ENCODE data around the gene ONECUT1. TPM values are rescaled to one million over a fixed set of nuclear protein-coding genes. Genes with fewer than 3 reads are reported as not detected.

Gene ONECUT1
- total and polyA plus RNA-seq, 9 donors: 0.28 TPM; not detected in 8

GRCh38 chr15:52751522-52751921, 38.6 kb downstream of the ONECUT1 start:
- H3K4me3 ChIP-seq: no peak overlapping the region
- H3K4me1 ChIP-seq (ENCODE audit: insufficient read depth): no peaks in the 10 kb centered on the region
- H3K9me3 ChIP-seq: no peaks in the 10 kb centered on the region
- WGBS, 3 donors: 64 to 75% (median 74%) methylated on average over 2 of the region's 2 CpGs
- H3K27me3 ChIP-seq: no peaks in the 10 kb centered on the region
- no peaks in the 10 kb centered on the region for H3K36me3 ChIP-seq
- TF ChIP-seq, protein P1, sequence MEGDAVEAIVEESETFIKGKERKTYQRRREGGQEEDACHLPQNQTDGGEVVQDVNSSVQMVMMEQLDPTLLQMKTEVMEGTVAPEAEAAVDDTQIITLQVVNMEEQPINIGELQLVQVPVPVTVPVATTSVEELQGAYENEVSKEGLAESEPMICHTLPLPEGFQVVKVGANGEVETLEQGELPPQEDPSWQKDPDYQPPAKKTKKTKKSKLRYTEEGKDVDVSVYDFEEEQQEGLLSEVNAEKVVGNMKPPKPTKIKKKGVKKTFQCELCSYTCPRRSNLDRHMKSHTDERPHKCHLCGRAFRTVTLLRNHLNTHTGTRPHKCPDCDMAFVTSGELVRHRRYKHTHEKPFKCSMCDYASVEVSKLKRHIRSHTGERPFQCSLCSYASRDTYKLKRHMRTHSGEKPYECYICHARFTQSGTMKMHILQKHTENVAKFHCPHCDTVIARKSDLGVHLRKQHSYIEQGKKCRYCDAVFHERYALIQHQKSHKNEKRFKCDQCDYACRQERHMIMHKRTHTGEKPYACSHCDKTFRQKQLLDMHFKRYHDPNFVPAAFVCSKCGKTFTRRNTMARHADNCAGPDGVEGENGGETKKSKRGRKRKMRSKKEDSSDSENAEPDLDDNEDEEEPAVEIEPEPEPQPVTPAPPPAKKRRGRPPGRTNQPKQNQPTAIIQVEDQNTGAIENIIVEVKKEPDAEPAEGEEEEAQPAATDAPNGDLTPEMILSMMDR (IDR thresholded peaks at IDR 0.05): no peak
- no peak for TF ChIP-seq POLR2A (IDR thresholded peaks at IDR 0.05)
- TF ChIP-seq EP300 (IDR thresholded peaks at IDR 0.05): no peak
- DNase-seq: no peak
- intact Hi-C loops (cut with DNase I): no loop called here
- no peak overlapping the region for H3K27ac ChIP-seq

- intact Hi-C loops (cut with DNase I): no loop called here
- TF ChIP-seq, protein P1 (IDR thresholded peaks at IDR 0.05): no peak
- Histone ChIP-seq H3K27ac (no peak overlapping the region), H3K36me3 (no peaks in the 10 kb centered on the region), H3K9me3 (no peaks in the 10 kb centered on the region), H3K4me1 (ENCODE audit: insufficient read depth) (no peaks in the 10 kb centered on the region), H3K4me3 (no peak overlapping the region), H3K27me3 (no peaks in the 10 kb centered on the region)
- DNase-seq: no peak
- 52 to 81% (median 58%) methylated on average over 4 of the region's 4 CpGs for WGBS, 3 donors
These were observed 40.9 kb downstream of the ONECUT1 start for GRCh38 chr15:52749258-52749657.

DNA sequence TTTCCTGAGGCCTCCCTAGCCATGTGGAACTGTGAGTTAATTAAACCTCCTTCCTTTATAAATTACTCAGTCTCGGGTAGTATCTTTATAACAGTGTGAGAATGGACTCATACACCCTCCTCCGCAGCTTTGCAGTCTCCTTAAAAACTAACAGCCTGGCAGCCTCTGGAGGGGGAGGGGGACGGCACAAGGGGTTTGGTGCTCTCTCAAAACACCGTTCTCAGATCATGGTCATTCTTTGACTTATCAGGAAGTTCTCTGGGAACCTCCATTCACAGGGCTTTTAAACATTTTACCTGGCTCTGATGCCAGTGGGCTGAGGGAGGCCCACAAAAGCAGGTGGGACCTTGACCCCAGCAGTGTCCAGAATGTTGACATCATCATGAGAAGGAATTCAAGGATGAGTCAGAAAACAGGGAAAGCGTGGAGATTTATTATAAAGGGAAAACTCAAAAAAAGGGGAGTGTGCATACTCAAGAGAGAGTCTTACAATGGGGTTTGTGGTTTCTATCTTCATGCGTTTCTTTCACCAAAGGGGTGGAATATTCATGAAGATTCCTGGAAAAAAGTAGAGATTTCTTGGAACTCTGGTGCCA, 43.9 kb downstream of the ONECUT1 start:
- no peak overlapping the region for H3K4me3 ChIP-seq
- intact Hi-C loops (cut with DNase I): no loop called here
- no peaks in the 10 kb centered on the region for H3K9me3 ChIP-seq
- no peak overlapping the region for H3K27ac ChIP-seq
- no peaks in the 10 kb centered on the region for H3K27me3 ChIP-seq
- WGBS, 3 donors: 29 to 35% (median 33%) methylated on average over 6 of the region's 6 CpGs
- H3K4me1 ChIP-seq (ENCODE audit: insufficient read depth): no peaks in the 10 kb centered on the region
- no peak for TF ChIP-seq POLR2A (IDR thresholded peaks at IDR 0.05)
- TF ChIP-seq, protein P1 (IDR thresholded peaks at IDR 0.05): no peak
- TF ChIP-seq EP300 (IDR thresholded peaks at IDR 0.05): no peak
- H3K36me3 ChIP-seq: no peaks in the 10 kb centered on the region
- DNase-seq: no peak

- DNase-seq: no peak
- Histone ChIP-seq H3K9me3 (no peaks in the 10 kb centered on the region), H3K4me1 (ENCODE audit: insufficient read depth) (no peaks in the 10 kb centered on the region), H3K27ac (no peak overlapping the region), H3K36me3 (no peaks in the 10 kb centered on the region), H3K4me3 (no peak overlapping the region), H3K27me3 (no peaks in the 10 kb centered on the region)
- no peak for TF ChIP-seq POLR2A (IDR thresholded peaks at IDR 0.05)
- TF ChIP-seq, protein P1 (IDR thresholded peaks at IDR 0.05): no peak
- no peak for TF ChIP-seq EP300 (IDR thresholded peaks at IDR 0.05)
- 60 to 69% (median 65%) methylated on average over 12 of the region's 12 CpGs for whole genome bisulfite sequencing, 3 donors
- intact Hi-C loops (cut with DNase I): no loop called here
These were observed 44.6 kb downstream of the ONECUT1 start for GRCh38 chr15:52745326-52746161.

Measured in ovary (tissue), 9 donors.